Activated CD8-positive, alpha-beta T cell treated with anti-CD3 and anti-CD28 coated beads for 36 hours (primary cell): Measurements from ENCODE around the gene PXYLP1. TPM values are rescaled to one million over a fixed set of nuclear protein-coding genes. Genes with fewer than 3 reads are reported as not detected.

Experiments used
- ATAC-seq: fragments of 200-7000 bp; cut with Tn5 transposase; one replicate; pipeline ENCODE4 v1.10.0; 2021; ENCODE audit warnings: mild to moderate bottlenecking, moderate library complexity
- CTCF ChIA-PET: fragments of 350-600 bp; sonication (Branson Sonifier 250); formaldehyde crosslinking; loops from one replicate; lab custom pipeline; 2021; ENCODE audit warnings: antibody characterized with exemption; lab: Charles Lee
- POLR2A ChIA-PET: fragments of 350-600 bp; sonication (Branson Sonifier 250); formaldehyde crosslinking; loops from one replicate; lab custom pipeline; 2021; ENCODE audit warnings: antibody characterized with exemption; lab: Charles Lee
- DNase-seq: peaks from one replicate; pipeline ENCODE4 v3.0.0-alpha.2; 2020
- H3K27ac Mint-ChIP-seq: one replicate; pipeline ENCODE4 v1.8.0; 2021; ENCODE audit warnings: mild to moderate bottlenecking, mixed read lengths
- H3K27me3 Mint-ChIP-seq: one replicate; pipeline ENCODE4 v1.8.0; 2021; ENCODE audit warnings: mixed read lengths
- H3K36me3 Mint-ChIP-seq: one replicate; pipeline ENCODE4 v1.8.0; 2021; ENCODE audit warnings: low read depth, mixed read lengths
- H3K4me1 Mint-ChIP-seq: one replicate; pipeline ENCODE4 v1.8.0; 2021; ENCODE audit warnings: low read depth, mixed read lengths
- H3K4me3 Mint-ChIP-seq: one replicate; pipeline ENCODE4 v1.8.0; 2021; ENCODE audit warnings: mild to moderate bottlenecking, moderate library complexity, mixed read lengths
- H3K9me3 Mint-ChIP-seq: one replicate; pipeline ENCODE4 v1.8.0; 2021; ENCODE audit warnings: mixed read lengths
- CTCF ChIP-seq: fragments of 200-600 bp; IDR thresholded peaks from one replicate; pipeline ENCODE4 v1.8.0; 2022; ENCODE audit warnings: antibody characterized with exemption, mild to moderate bottlenecking
- intact Hi-C: fragments of 100-400 bp; cut with micrococcal nuclease; formaldehyde crosslinking; loops from one replicate; pipeline ENCODE4 v1.10.0; 2022
- total RNA-seq, 2 experiments: library from RNA; stranded (reverse); gene quantifications; one replicate each; pipeline ENCODE4 v1.2.3, GENCODE V29; 2021

PXYLP1 gene
- total RNA-seq, 2 experiments from 2014 or later: 14.9 to 17.2 TPM

GRCh38 chr3:141227752-141228151 lies 3.9 kb upstream of the PXYLP1 start:
- ATAC-seq (no peak), DNase-seq (no peak)
- no peak overlapping the region for H3K4me3 Mint-ChIP-seq
- H3K9me3 Mint-ChIP-seq: peaks cover 12% of the 10 kb centered on the region
- POLR2A ChIA-PET: no interaction called here
- H3K4me1 Mint-ChIP-seq: peaks cover 14% of the 10 kb centered on the region
- H3K27me3 Mint-ChIP-seq: no peaks in the 10 kb centered on the region
- CTCF ChIA-PET: interaction anchor here (1.1 to 1.2 kb wide), 2 partner anchors 17 to 27 kb away, joined by 3 read pairs; no protein-coding TSS in a partner anchor
- intact Hi-C loops: no loop called here
- no peak overlapping the region for H3K27ac Mint-ChIP-seq
- TF ChIP-seq CTCF: no peak
- peaks cover 3% of the 10 kb centered on the region for H3K36me3 Mint-ChIP-seq

GRCh38 chr3:141228395-141228794 lies 3.2 kb upstream of the PXYLP1 start:
- TF ChIP-seq CTCF: no peak
- intact Hi-C loops: no loop called here
- peaks cover 3% of the 10 kb centered on the region for H3K36me3 Mint-ChIP-seq
- DNase-seq: no peak
- no peaks in the 10 kb centered on the region for H3K27me3 Mint-ChIP-seq
- H3K9me3 Mint-ChIP-seq: peaks cover 8% of the 10 kb centered on the region
- CTCF ChIA-PET: interaction anchor here (1.1 to 1.2 kb wide), 2 partner anchors 16 to 26 kb away, joined by 3 read pairs; no protein-coding TSS in a partner anchor
- POLR2A ChIA-PET: no interaction called here
- peaks cover 19% of the 10 kb centered on the region for H3K4me1 Mint-ChIP-seq
- no peak overlapping the region for H3K4me3 Mint-ChIP-seq
- ATAC-seq: no peak
- H3K27ac Mint-ChIP-seq: no peak overlapping the region

GRCh38 chr3:141229132-141229531 lies 2.5 kb upstream of the PXYLP1 start:
- Mint-ChIP-seq H3K27ac (no peak overlapping the region), H3K27me3 (no peaks in the 10 kb centered on the region)
- intact Hi-C loops: no loop called here

GRCh38 chr3:141230293-141230692 lies 1.3 kb upstream of the PXYLP1 start:
- Mint-ChIP-seq H3K4me3 (peak overlapping the region; percentile 99), H3K9me3 (no peaks in the 10 kb centered on the region), H3K27ac (peak overlapping the region; percentile 99), H3K4me1 (peaks cover 37% of the 10 kb centered on the region), H3K27me3 (no peaks in the 10 kb centered on the region), H3K36me3 (peaks cover 8% of the 10 kb centered on the region)
- intact Hi-C loops: loop anchor here (5.0 kb wide), 1 partner anchor 47 kb away; no protein-coding TSS in a partner anchor
- ChIA-PET POLR2A (interaction anchor here (0.6 to 5.1 kb wide), 4 partner anchors 11 to 289 kb away, joined by 3 to 43 read pairs (median 6); partner anchors contain the start of gene SLC25A36), CTCF (interaction anchor here (0.7 to 4.5 kb wide), 9 partner anchors 12 to 230 kb away, joined by 3 to 69 read pairs (median 3); no protein-coding TSS in a partner anchor)
- no peak for DNase-seq
- TF ChIP-seq CTCF: no peak
- ATAC-seq: no peak

More at GRCh38 chr3:141229132-141229531, 2.5 kb upstream of the PXYLP1 start:
- ATAC-seq: no peak
- DNase-seq: no peak
- ChIA-PET CTCF (interaction anchor here (1.1 kb wide), 2 partner anchors 25 to 27 kb away, joined by 3 read pairs; no protein-coding TSS in a partner anchor), POLR2A (no interaction called here)
- Mint-ChIP-seq H3K36me3 (peaks cover 3% of the 10 kb centered on the region), H3K4me1 (peaks cover 26% of the 10 kb centered on the region), H3K4me3 (no peak overlapping the region), H3K9me3 (peaks cover 4% of the 10 kb centered on the region)
- no peak for TF ChIP-seq CTCF
